GM19239 (cell line): ENCODE measurements around the gene CYP46A1.
"Not testable (repeated sequence)": the region's sequence is repeated elsewhere in the genome, so short reads cannot be mapped to it uniquely, and the experiment has no call there.

Experiments used
- DNase-seq: peaks from one replicate; pipeline ENCODE4 v3.0.0; 2011; ENCODE audit warnings: low spot score; ENCODE audit not compliant: insufficient read length
- FAIRE-seq: peaks from 2 replicates; lab custom pipeline; 2011; peaks lifted over from hg19 to GRCh38; lab: Jason Lieb, UNC

Gene CYP46A1

GRCh38 chr14:99683619-99684409 is at the start of gene CYP46A1:
Gene CYP46A1 (plus strand): TSS chr14:99684298. CDS start chr14:99684418, 120 bp downstream.
- FAIRE-seq (peak; percentile 95), DNase-seq (peak; percentile 98)

GRCh38 chr14:99634443-99634842 is 49.7 kb upstream of the CYP46A1 start:
- DNase-seq (no peak), FAIRE-seq (no peak)

- FAIRE-seq (no peak), DNase-seq (no peak)
These were observed 49.0 kb upstream of the CYP46A1 start for GRCh38 chr14:99635116-99635515.

GRCh38 chr14:99636487-99636886 is 47.6 kb upstream of the CYP46A1 start:
- DNase-seq (no peak), FAIRE-seq (no peak)

GRCh38 chr14:99637624-99638023 is 46.5 kb upstream of the CYP46A1 start:
- DNase-seq = no peak
- no peak for FAIRE-seq

GRCh38 chr14:99642771-99643170 is 41.3 kb upstream of the CYP46A1 start:
- not testable (repeated sequence) for FAIRE-seq, DNase-seq

GRCh38 chr14:99643343-99643742 is 40.8 kb upstream of the CYP46A1 start:
- DNase-seq (no peak), FAIRE-seq (no peak)

- FAIRE-seq (no peak), DNase-seq (no peak)
These were observed 40.0 kb upstream of the CYP46A1 start for GRCh38 chr14:99644035-99644587.

- FAIRE-seq (no peak), DNase-seq (no peak)
These were observed 39.2 kb upstream of the CYP46A1 start, which contains the start of gene HHIPL1 for GRCh38 chr14:99644723-99645544. Gene HHIPL1 (plus strand): TSS chr14:99645129. CDS start chr14:99645208, 79 bp downstream.

- no peak for FAIRE-seq
- no peak for DNase-seq
These were observed 38.3 kb upstream of the CYP46A1 start for GRCh38 chr14:99645545-99646505.

- DNase-seq (no peak), FAIRE-seq (no peak)
These were observed 36.7 kb upstream of the CYP46A1 start for GRCh38 chr14:99647411-99647810.

- DNase-seq (no peak), FAIRE-seq (no peak)
These were observed 35.9 kb upstream of the CYP46A1 start for GRCh38 chr14:99648027-99648784.

- FAIRE-seq (no peak), DNase-seq (no peak)
These were observed 34.9 kb upstream of the CYP46A1 start for GRCh38 chr14:99649219-99649618.

- no peak for FAIRE-seq
These were observed 34.5 kb upstream of the CYP46A1 start for GRCh38 chr14:99649643-99650042.

GRCh38 chr14:99650189-99650588 is 33.9 kb upstream of the CYP46A1 start:
- no peak for FAIRE-seq
- DNase-seq = no peak

More at GRCh38 chr14:99649643-99650042, 34.5 kb upstream of the CYP46A1 start:
- DNase-seq = no peak

- FAIRE-seq (no peak), DNase-seq (no peak)
These were observed 31.9 kb upstream of the CYP46A1 start for GRCh38 chr14:99651953-99652746.

GRCh38 chr14:99654235-99654985 is 29.7 kb upstream of the CYP46A1 start:
- DNase-seq (no peak), FAIRE-seq (no peak)
